HG03097 (cell line): Measurements from ENCODE around the gene MEIS2.

Source experiments
- ATAC-seq: cut with Tn5 transposase; IDR thresholded peaks from one replicate; pipeline ENCODE4 v1.9.1; 2021; ENCODE audit not compliant: unreplicated experiment, low FRiP score

MEIS2 gene

DNA sequence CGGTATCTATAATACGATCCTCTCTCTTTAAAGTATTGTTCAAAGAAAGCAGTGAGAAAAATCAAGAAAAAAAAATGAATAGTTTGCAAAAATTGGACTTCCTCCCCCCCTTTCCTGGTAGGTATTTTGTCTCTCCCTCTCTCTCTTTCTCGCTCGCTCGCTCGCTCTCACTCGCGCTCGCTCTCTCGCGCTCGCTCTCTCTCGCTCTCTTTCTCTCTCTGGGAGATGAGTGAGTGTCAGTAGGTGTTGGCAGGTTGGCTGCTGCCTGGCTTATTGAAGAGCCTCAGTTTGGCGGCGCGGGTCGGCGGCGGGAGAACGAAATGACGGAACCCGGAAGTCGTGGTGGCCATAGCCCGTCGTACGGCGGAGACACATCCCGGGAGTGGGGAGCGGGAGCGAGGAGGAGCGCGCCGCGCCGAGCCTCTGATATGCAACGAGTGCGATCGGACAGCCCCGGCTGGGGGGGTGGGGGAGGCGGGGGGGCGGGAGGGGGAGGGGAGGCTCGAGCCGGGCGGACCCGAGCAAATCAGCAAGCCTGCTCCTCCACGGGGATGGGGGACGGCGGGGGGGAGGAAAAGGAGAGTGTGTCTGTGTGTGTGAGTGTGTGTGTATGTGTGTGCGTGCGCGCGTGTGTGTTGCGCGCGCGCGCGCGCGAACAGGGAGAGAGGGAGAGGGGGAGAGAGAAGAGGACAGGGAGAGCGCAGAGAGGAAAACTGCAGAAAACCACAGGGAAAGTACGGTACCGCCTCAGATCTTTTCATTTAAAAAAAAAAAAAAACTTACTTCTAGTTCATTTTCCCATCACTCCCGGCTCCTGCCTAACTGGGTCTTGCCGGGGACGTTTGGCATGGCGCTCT is at the start of gene MEIS2:
TSS of gene MEIS2 (minus strand) at position 441 of the 857 bp plus-strand sequence. CDS start 1,083 bp downstream, outside the sequence.
- no peak for ATAC-seq

DNA sequence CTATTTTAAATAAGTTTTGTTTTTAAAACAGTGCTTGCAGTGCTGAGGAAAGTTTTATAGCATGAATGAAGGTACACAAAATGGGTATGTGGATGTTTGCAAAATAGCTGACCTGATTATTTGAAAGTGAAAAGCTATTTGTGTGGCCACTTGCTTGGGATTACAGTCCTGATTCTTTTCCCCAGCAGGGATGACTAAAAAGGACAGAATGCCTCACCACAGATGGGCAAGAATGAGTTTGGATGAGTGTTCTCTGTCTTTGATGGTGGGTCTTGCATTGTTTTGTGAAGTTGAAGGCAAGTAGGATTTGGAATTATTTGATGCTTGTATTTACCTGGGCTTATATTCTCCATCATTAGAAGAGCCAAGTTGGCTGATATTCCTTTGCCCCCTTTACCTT is 48.8 kb upstream of the MEIS2 start:
- no peak for ATAC-seq

DNA sequence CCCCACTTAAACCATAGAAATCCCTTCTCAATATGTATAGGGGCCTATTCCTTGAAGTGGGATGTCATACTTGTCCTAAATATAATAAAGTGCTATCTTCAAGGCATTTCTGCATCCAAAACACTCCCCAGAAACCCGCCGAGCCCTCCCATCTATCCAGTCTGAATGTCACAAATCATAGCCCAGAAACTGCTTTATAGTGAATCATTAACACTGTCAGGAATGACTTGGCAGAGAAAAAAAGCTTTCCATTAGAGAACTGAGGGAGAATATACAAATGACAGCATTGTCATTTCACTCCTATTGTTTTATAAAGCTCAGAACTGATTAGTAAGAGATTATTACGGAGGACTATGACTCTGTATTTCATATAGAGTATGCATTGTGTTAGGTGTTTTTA is 48.4 kb upstream of the MEIS2 start:
- no peak for ATAC-seq

GRCh38 chr15:37143351-37143750 is 43.0 kb upstream of the MEIS2 start:
- ATAC-seq, result no peak

- no peak for ATAC-seq
These were observed 42.0 kb upstream of the MEIS2 start for GRCh38 chr15:37142371-37142770.

DNA sequence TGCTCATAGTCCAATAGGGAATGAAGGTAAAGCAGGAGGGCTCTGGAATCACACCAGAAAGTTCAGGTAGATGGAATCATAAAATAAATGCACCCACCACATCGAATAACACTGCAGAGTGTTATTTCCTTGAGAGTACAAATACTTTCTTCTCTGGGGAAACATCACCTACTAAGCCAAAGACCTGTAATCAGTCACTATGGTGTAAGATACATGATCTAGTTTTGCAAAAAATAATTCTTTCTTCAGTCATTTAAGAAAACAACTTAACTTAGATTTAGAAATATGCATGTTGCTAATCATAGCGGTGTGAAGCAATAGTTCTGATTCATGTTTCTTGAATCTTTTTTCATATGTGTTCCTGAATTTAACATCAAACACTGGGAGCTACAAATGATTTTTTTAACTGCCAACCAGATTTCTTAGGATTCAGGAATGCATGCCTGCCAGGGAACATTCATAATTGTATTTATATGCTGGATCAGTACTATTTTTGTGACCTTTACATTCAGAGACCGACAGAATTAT is 40.2 kb upstream of the MEIS2 start:
- ATAC-seq, result no peak

DNA sequence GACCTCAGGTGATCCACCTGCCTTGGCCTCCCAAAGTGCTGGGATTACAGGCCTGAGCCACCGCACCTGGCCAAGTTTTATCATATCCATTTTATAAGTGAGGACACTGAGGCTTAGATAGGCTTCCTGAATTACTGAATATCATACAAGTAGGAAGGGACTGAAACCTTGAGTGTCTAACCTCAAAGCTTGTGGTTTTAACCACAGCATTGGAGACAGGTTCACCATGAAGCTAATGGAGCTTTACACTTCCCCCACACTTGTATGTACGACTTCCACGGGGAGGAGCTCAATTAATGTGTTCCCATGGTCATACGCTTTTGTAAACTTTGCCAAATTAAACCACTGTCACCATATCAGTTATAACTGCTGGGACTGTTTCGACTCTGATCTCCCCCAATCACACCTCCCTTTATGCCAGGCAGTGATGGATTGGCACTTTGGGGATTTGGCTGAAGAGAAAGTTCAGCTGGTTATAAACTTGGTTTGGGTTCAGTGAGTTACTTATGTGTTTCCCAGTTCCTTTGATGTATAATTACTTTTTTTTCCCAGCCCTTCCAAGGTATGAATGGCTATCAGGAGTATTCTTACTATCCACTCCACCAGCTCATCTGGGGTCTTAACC is 38.4 kb upstream of the MEIS2 start:
- no peak for ATAC-seq

- no peak for ATAC-seq
These were observed 36.9 kb upstream of the MEIS2 start for GRCh38 chr15:37137221-37137620.

GRCh38 chr15:37136666-37137065 is 36.3 kb upstream of the MEIS2 start:
- no peak for ATAC-seq

DNA sequence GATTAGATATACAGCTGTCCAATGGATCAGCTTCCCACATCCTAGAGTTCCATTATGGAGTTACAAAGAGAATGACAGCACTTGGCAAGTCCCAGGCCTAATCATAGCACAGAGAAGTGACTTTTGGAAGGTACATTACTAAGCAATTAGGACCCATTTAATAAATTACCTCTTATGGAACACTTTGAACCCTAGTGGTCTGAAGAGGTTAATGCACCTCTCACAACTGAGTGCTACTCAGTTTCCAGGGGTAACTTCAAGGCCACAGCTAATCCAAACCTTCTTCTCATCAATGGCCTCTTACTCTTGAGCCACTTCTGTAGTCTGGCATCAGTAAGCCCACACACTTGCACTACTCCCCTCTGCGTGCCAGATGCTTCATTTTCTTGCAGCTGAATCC is 34.9 kb upstream of the MEIS2 start:
- no peak for ATAC-seq

DNA sequence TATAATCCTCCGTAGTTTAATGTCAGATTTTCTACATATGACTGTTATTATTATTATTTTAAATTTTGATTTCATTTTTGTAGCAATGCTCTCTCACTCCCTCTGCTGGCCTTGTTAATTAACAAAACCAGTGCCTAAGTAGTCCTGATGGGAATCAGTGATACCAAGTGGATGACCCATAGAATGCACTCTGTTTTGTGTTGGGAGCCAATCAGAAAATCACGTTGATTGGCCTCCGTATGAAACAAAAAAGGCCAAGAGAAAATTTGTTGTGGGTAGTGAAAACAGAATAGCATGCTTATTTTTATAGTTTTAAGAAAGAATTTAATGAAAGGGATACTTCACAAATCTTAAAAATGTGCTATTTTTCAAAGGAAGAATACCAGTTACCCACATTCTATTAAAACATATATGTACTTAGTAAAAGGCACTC is 34.4 kb upstream of the MEIS2 start:
- no peak for ATAC-seq

DNA sequence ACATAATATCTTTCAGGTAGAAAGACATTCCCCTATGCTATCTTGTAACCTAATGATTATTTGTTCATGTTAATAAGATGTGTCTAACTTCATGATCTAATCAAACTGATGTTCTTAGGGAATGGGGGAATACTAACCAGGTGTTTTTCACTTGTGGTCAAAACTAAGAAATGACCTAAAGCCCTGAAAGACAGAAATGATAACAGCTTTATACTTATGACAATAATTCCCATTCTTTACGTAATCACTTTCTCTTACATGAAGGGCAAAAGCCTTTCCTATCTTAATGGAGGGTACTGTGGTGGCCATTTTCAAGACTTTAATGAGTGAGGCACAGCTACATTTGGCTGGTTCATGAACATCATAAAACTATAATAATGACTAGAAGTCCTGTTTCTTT is 33.9 kb upstream of the MEIS2 start:
- ATAC-seq, result no peak

DNA sequence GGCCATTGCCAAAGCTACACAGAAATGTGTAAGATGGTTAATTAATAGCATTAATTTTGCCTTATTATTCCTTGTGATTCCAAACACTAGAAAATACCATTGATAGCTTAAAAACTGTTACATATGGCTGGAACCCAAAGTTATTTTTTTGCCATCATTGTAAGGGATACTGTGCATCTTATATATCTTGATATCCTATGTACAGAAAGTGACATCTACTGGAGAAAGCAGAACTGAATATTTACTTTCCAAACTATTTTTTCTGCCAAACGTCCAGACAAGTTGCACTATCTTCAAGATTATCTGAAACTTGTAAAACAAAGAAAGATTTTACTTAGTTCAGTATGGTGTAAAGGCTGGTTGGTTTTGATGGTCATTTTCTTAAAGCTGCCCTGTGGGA is 33.3 kb upstream of the MEIS2 start:
- ATAC-seq, result no peak

DNA sequence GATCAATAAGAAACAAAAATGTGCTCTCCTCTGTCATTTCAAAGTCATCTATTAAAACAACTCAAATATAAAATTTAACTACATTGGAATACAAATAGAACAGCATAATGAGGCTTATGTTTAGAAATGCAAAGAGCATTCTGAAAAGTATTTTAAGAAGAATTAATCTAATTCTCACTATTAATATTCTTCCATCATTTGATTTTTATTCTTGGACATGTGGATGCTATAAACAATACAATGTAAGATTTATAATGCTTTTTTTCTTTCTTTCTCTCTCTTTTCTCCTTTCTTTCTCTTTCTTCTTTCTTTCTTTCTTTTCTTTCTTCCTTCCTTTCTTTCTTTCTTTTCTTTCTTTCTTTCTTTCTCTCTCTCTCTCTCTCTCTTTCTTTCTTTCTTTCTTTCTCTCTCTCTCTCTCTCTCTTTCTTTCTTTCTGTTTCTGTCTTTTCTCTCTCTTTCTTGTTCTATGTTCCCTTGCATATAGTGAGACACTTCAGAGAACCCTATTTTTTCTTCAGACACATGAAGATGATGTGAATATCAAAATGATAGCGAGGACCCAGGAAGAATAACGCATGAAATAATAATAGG is 32.6 kb upstream of the MEIS2 start:
- ATAC-seq, result no peak

- ATAC-seq, result no peak
These were observed 31.3 kb upstream of the MEIS2 start for GRCh38 chr15:37131621-37132020.

GRCh38 chr15:37130356-37130755 is 30.0 kb upstream of the MEIS2 start:
- ATAC-seq, result no peak

DNA sequence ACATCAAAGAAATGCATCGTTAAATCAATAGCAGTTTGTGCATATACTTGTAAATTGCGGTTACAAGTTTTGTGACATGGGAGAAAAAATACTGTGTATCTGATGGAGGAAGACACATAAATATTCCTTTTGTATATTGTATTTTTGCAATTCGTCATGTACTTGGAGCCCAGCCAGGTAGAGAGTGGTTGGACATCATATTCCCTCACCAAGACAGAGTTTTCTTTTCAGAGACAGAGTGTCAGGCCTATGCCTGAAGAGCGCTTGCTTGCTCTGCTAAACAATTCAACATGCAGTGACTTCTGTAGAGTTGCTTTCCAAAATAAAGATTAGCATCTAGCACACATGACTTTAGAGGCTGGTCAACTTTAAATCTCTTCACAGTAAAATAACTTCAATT is 24.8 kb upstream of the MEIS2 start:
- ATAC-seq, result no peak

DNA sequence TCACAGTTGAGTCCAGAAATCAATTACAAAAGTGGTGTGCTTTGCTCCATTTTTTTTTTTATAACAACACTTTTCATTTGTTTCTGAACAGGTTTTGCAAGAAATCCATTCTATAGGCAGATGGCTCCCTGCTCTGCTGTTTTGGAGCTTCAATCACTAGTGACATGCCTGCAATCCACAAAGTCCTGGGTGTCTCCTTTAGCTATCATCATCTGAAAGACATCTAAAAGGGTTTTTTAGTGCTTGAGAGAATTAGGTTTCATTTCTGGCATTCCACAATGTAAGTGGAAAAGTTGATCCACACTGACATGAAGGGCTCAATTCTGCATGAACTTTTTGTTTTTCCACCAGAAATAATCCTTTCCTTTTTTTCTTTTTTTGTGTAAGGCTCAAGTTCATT is 24.0 kb upstream of the MEIS2 start:
- no peak for ATAC-seq

DNA sequence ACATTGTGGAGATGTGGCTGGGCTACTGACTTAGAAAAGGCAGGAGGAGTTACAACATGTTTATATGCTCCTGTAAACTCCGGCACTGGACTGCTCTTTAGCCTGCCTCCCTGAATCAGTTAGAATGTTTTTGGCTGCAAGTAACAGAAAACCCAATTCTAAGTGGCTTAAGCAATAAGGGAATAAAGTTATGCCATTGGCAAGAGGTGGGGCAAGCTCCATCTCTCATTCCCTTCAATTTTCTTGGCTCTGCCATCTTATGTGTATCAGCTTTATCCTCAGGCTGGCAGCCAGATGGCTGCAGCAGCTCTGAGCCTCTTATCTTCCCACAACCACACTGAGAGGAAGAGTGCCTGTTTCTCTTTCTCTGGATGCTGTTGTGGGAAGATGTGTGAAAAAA is 22.4 kb upstream of the MEIS2 start:
- ATAC-seq, result no peak

- ATAC-seq, result no peak
These were observed 21.1 kb upstream of the MEIS2 start for GRCh38 chr15:37121492-37121891.

- ATAC-seq, result no peak
These were observed 16.7 kb upstream of the MEIS2 start for GRCh38 chr15:37117030-37117429.

GRCh38 chr15:37115538-37115937 is 15.2 kb upstream of the MEIS2 start:
- ATAC-seq, result no peak
